Dedifferentiated amniotic fluid mesenchymal stem cell (primary cell): ENCODE data around the gene IL22RA1.
A peak's percentile ranks its signal among the peaks of the same experiment; 100 is the strongest.

Source experiments
- DNase-seq: peaks from one replicate; pipeline ENCODE4 v3.0.0-alpha.2; 2016; ENCODE audit errors: extremely low spot score

IL22RA1 gene

GRCh38 chr1:24138476-24139221, 4.3 kb downstream of the IL22RA1 start:
- DNase-seq, result no peak

GRCh38 chr1:24136956-24137539, 5.9 kb downstream of the IL22RA1 start:
- no peak for DNase-seq

GRCh38 chr1:24134376-24134775, 8.6 kb downstream of the IL22RA1 start:
- no peak for DNase-seq

GRCh38 chr1:24133819-24134218, 9.1 kb downstream of the IL22RA1 start:
- no peak for DNase-seq

GRCh38 chr1:24130385-24130784, 12.6 kb downstream of the IL22RA1 start:
- DNase-seq, result no peak

- DNase-seq, result no peak
These were observed 15.1 kb downstream of the IL22RA1 start for GRCh38 chr1:24127801-24128363.

GRCh38 chr1:24127134-24127800, 15.7 kb downstream of the IL22RA1 start:
- no peak for DNase-seq

GRCh38 chr1:24126672-24127023, 16.3 kb downstream of the IL22RA1 start:
- DNase-seq, result no peak

- no peak for DNase-seq
These were observed 16.8 kb downstream of the IL22RA1 start for GRCh38 chr1:24126018-24126671.

GRCh38 chr1:24125456-24125855, 17.5 kb downstream of the IL22RA1 start:
- DNase-seq, result no peak

GRCh38 chr1:24124980-24125379, 18.0 kb downstream of the IL22RA1 start:
- DNase-seq, result no peak

- no peak for DNase-seq
These were observed 19.3 kb downstream of the IL22RA1 start for GRCh38 chr1:24123611-24124010.

GRCh38 chr1:24122776-24123175, 20.2 kb downstream of the IL22RA1 start:
- no peak for DNase-seq

- no peak for DNase-seq
These were observed 21.5 kb downstream of the IL22RA1 start for GRCh38 chr1:24121406-24121805.

- DNase-seq, result no peak
These were observed 22.0 kb downstream of the IL22RA1 start for GRCh38 chr1:24120965-24121364.

GRCh38 chr1:24119859-24120756, 22.8 kb downstream of the IL22RA1 start:
- DNase-seq, result no peak

GRCh38 chr1:24119489-24119858, 23.5 kb downstream of the IL22RA1 start:
- DNase-seq, result no peak

- no peak for DNase-seq
These were observed 24.3 kb downstream of the IL22RA1 start for GRCh38 chr1:24118410-24119242.

- peak; percentile 34 for DNase-seq
These were observed 25.1 kb downstream of the IL22RA1 start for GRCh38 chr1:24117722-24118409.

GRCh38 chr1:24117132-24117531, 25.8 kb downstream of the IL22RA1 start:
- no peak for DNase-seq
